Astrocyte of the cerebellum (primary cell): ENCODE results near the gene PAN2.
A peak's percentile ranks its signal among the peaks of the same experiment; 100 is the strongest.

Experiments used
- DNase-seq: peaks from one replicate; pipeline ENCODE4 v3.0.0-alpha.2; 2011; ENCODE audit warnings: low read depth
- H3K4me3 ChIP-seq: 2 replicates; pipeline ENCODE4 v1.5.1; 2011; ENCODE audit warnings: mild to moderate bottlenecking, low read depth, low read length, moderate library complexity
- CTCF ChIP-seq: IDR thresholded peaks from 2 replicates; pipeline ENCODE4 v1.5.1; 2012; ENCODE audit warnings: low read length, low read depth, moderate library complexity, mild to moderate bottlenecking; ENCODE audit errors: missing control alignments
- in situ Hi-C: cut with HindIII; loops from 2 replicates; pipeline ENCODE4 v1.10.0; 2017; ENCODE audit warnings: low sequenced_read_pairs

Gene PAN2

GRCh38 chr12:56307221-56307965 lies 26.4 kb downstream of the PAN2 start:
- no peak for TF ChIP-seq CTCF
- H3K4me3 ChIP-seq = no peak overlapping the region
- DNase-seq = no peak
- in situ Hi-C loops = no loop called here

- in situ Hi-C loops = no loop called here
- no peak overlapping the region for H3K4me3 ChIP-seq
- DNase-seq = no peak
- no peak for TF ChIP-seq CTCF
These were observed 28.8 kb downstream of the PAN2 start for GRCh38 chr12:56304872-56305590.

- no peak for DNase-seq
- in situ Hi-C loops = no loop called here
- TF ChIP-seq CTCF = no peak
- no peak overlapping the region for H3K4me3 ChIP-seq
These were observed 29.5 kb downstream of the PAN2 start for GRCh38 chr12:56304276-56304675.

GRCh38 chr12:56300644-56301464 lies 32.9 kb downstream of the PAN2 start:
- in situ Hi-C loops = no loop called here
- H3K4me3 ChIP-seq = peak overlapping the region; percentile 94
- DNase-seq = no peak
- TF ChIP-seq CTCF = no peak

GRCh38 chr12:56299853-56300643 lies 33.8 kb downstream of the PAN2 start, which contains the start of gene CS:
CS (minus strand) TSS chr12:56300330; CDS start chr12:56300201, 129 bp downstream.
- in situ Hi-C loops = no loop called here
- peak within 1 kb of the TSS; percentile 94 for H3K4me3 ChIP-seq
- no peak for TF ChIP-seq CTCF
- peak; percentile 93 for DNase-seq
